BE2C (cell line): ENCODE measurements around the gene FAM107B.

Source experiments
- DNase-seq: peaks from one replicate; pipeline ENCODE4 v3.0.0-alpha.2; 2020
- H3K27me3 ChIP-seq: fragments of 250-450 bp; sonication (Bioruptor Pico); 2 replicates; pipeline ENCODE4 v1.5.1; 2020; ENCODE audit warnings: mild to moderate bottlenecking
- H3K36me3 ChIP-seq: fragments of 250-450 bp; sonication (Bioruptor Pico); 2 replicates; pipeline ENCODE4 v1.5.1; 2020; ENCODE audit warnings: mild to moderate bottlenecking
- H3K4me1 ChIP-seq: fragments of 250-450 bp; sonication (Bioruptor Pico); 2 replicates; pipeline ENCODE4 v1.5.1; 2020
- H3K4me3 ChIP-seq: 2 replicates; pipeline ENCODE4 v1.5.1; 2011; ENCODE audit warnings: low read depth, low read length
- H3K9me3 ChIP-seq: fragments of 250-450 bp; sonication (Bioruptor Pico); 2 replicates; pipeline ENCODE4 v1.5.1; 2020
- CTCF ChIP-seq: IDR thresholded peaks from 2 replicates; pipeline ENCODE4 v1.5.1; 2012; ENCODE audit warnings: mild to moderate bottlenecking, low read depth, low read length

The FAM107B gene

GRCh38 chr10:14554091-14554490 is 220.6 kb downstream of the FAM107B start:
- no peak for DNase-seq
- H3K36me3 ChIP-seq: no peaks in the 10 kb centered on the region; the same call in 1 of the 2 replicates

GRCh38 chr10:14553448-14553847 is 221.2 kb downstream of the FAM107B start:
- TF ChIP-seq CTCF: no peak
- Histone ChIP-seq H3K4me3 (no peak overlapping the region), H3K27me3 (no peaks in the 10 kb centered on the region), H3K9me3 (no peaks in the 10 kb centered on the region), H3K4me1 (no peaks in the 10 kb centered on the region), H3K36me3 (no peaks in the 10 kb centered on the region; the same call in 1 of the 2 replicates)
- no peak for DNase-seq

More at GRCh38 chr10:14554091-14554490, 220.6 kb downstream of the FAM107B start:
- no peaks in the 10 kb centered on the region for H3K4me1 ChIP-seq
- no peaks in the 10 kb centered on the region for H3K9me3 ChIP-seq
- no peak for TF ChIP-seq CTCF
- no peaks in the 10 kb centered on the region for H3K27me3 ChIP-seq
- no peak overlapping the region for H3K4me3 ChIP-seq

GRCh38 chr10:14552015-14552414 is 222.7 kb downstream of the FAM107B start:
- Histone ChIP-seq H3K4me1 (no peaks in the 10 kb centered on the region), H3K4me3 (no peak overlapping the region), H3K9me3 (no peaks in the 10 kb centered on the region), H3K36me3 (peaks cover 3% of the 10 kb centered on the region), H3K27me3 (no peaks in the 10 kb centered on the region)
- TF ChIP-seq CTCF: no peak
- DNase-seq: no peak

- no peak for DNase-seq
- Histone ChIP-seq H3K9me3 (no peaks in the 10 kb centered on the region), H3K27me3 (no peaks in the 10 kb centered on the region), H3K4me3 (no peak overlapping the region), H3K4me1 (no peaks in the 10 kb centered on the region; the same call in none of the 2 replicates), H3K36me3 (peaks cover 3% of the 10 kb centered on the region)
- TF ChIP-seq CTCF: no peak
These were observed 224.2 kb downstream of the FAM107B start for GRCh38 chr10:14550471-14550981.

- Histone ChIP-seq H3K4me3 (no peak overlapping the region), H3K36me3 (peaks cover 3% of the 10 kb centered on the region), H3K4me1 (no peaks in the 10 kb centered on the region; the same call in none of the 2 replicates), H3K9me3 (no peaks in the 10 kb centered on the region), H3K27me3 (no peaks in the 10 kb centered on the region)
- no peak for TF ChIP-seq CTCF
- DNase-seq: no peak
These were observed 225.2 kb downstream of the FAM107B start for GRCh38 chr10:14549496-14549895.

- Histone ChIP-seq H3K4me3 (no peak overlapping the region), H3K9me3 (no peaks in the 10 kb centered on the region), H3K36me3 (peaks cover 3% of the 10 kb centered on the region), H3K4me1 (no peaks in the 10 kb centered on the region; the same call in none of the 2 replicates), H3K27me3 (no peaks in the 10 kb centered on the region)
- no peak for DNase-seq
- TF ChIP-seq CTCF: no peak
These were observed 225.7 kb downstream of the FAM107B start for GRCh38 chr10:14548970-14549369.
